ENCODE measurements around the gene TMCC2. TPM values are rescaled to one million over a fixed set of nuclear protein-coding genes. Genes with fewer than 3 reads are reported as not detected.

The TMCC2 gene
- total RNA-seq, 1 experiment from 2014 or later = 2.7 TPM

GRCh38 chr1:205304695-205305070 lies 76.9 kb downstream of the TMCC2 start:
- H3K9me3 ChIP-seq (ENCODE audit: control insufficient read depth in 1 of 2, insufficient read depth in 1 of 2, low read depth in 1 of 2, low read length in 2 of 2) = no peaks in the 10 kb centered on the region
- H3K4me1 ChIP-seq (ENCODE audit: control insufficient read depth in 1 of 2, insufficient read depth in 2 of 2, low read length in 2 of 2) = peaks cover 27 to 36% of the 10 kb centered on the region in 2 experiments
- no peak overlapping the region for H3K4me3 ChIP-seq (replicated peaks in 1 of 2; ENCODE audit: low read depth in 1 of 2, low read length in 2 of 2)
- BruUV-seq (replicated peaks) = no TSS peak
- no peak overlapping the region for H3K27ac ChIP-seq (ENCODE audit: low read depth, low read length)
- no peaks in the 10 kb centered on the region for H3K9me2 ChIP-seq (ENCODE audit: insufficient read depth)
- intact Hi-C loops (cut with micrococcal nuclease) = no loop called here
- H3K9ac ChIP-seq (ENCODE audit: low read length) = no peak overlapping the region
- ChIA-PET CTCF (no interaction called here), RAD21 (ENCODE audit: low non-redundant PET in 1 of 2, low total read pairs in 2 of 2, uncharacterized antibody in 2 of 2, unreplicated experiment in 2 of 2) (no interaction called here), POLR2A (no interaction called here)
- no peak overlapping the region for H2AFZ ChIP-seq (ENCODE audit: low read depth, low read length, poor library complexity, severe bottlenecking)
- H4K20me1 ChIP-seq (ENCODE audit: insufficient read depth) = no peaks in the 10 kb centered on the region
- H3K36me3 ChIP-seq (ENCODE audit: control insufficient read depth in 1 of 2, insufficient read depth in 2 of 2, low read length in 2 of 2) = peaks cover 3 to 11% of the 10 kb centered on the region in 2 experiments; a peak in 2 of 4 replicates
- no peaks in the 10 kb centered on the region for H3K27me3 ChIP-seq (ENCODE audit: insufficient read depth, low read length)
- no peak for DNase-seq (ENCODE audit: low read depth, low spot score)
- H3K79me2 ChIP-seq (ENCODE audit: insufficient read depth, low read length) = no peaks in the 10 kb centered on the region
- TF ChIP-seq EGR1 (IDR thresholded peaks at IDR 0.05; ENCODE audit: low read depth) (no peak), SRF (IDR thresholded peaks at IDR 0.05; ENCODE audit: low read depth) (no peak), ZBTB33 (IDR thresholded peaks at IDR 0.05; ENCODE audit: extremely low read depth, insufficient replicate concordance, low read length) (no peak), POLR2A (IDR thresholded peaks at IDR 0.05; ENCODE audit: borderline replicate concordance, extremely low read depth, insufficient read depth, insufficient read length) (no peak), POLR2AphosphoS5 (IDR thresholded peaks at IDR 0.05; ENCODE audit: low read depth, low read length) (no peak), TCF7L2 (IDR thresholded peaks at IDR 0.05; ENCODE audit: borderline replicate concordance, extremely low read depth, insufficient read depth, insufficient read length) (no peak), ZFX (IDR thresholded peaks at IDR 0.05) (no peak), YY1 (IDR thresholded peaks at IDR 0.05; ENCODE audit: extremely low read depth, insufficient replicate concordance, low read depth, low read length) (no peak), JUND (IDR thresholded peaks at IDR 0.05) (no peak), FOSL1 (IDR thresholded peaks at IDR 0.05; ENCODE audit: low read depth) (no peak), EZH2 (IDR thresholded peaks at IDR 0.05) (no peak), RAD21 (IDR thresholded peaks at IDR 0.05; ENCODE audit: low read depth) (no peak)
- TF ChIP-seq, protein P1, sequence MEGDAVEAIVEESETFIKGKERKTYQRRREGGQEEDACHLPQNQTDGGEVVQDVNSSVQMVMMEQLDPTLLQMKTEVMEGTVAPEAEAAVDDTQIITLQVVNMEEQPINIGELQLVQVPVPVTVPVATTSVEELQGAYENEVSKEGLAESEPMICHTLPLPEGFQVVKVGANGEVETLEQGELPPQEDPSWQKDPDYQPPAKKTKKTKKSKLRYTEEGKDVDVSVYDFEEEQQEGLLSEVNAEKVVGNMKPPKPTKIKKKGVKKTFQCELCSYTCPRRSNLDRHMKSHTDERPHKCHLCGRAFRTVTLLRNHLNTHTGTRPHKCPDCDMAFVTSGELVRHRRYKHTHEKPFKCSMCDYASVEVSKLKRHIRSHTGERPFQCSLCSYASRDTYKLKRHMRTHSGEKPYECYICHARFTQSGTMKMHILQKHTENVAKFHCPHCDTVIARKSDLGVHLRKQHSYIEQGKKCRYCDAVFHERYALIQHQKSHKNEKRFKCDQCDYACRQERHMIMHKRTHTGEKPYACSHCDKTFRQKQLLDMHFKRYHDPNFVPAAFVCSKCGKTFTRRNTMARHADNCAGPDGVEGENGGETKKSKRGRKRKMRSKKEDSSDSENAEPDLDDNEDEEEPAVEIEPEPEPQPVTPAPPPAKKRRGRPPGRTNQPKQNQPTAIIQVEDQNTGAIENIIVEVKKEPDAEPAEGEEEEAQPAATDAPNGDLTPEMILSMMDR (IDR thresholded peaks at IDR 0.05 in 2 of 3, conservative IDR thresholded peaks at IDR 0.05 in 1 of 3; ENCODE audit: borderline replicate concordance in 1 of 3, insufficient read depth in 1 of 3, low read depth in 2 of 3, low read length in 2 of 3) = no peak
- TF ChIP-seq, protein P2, sequence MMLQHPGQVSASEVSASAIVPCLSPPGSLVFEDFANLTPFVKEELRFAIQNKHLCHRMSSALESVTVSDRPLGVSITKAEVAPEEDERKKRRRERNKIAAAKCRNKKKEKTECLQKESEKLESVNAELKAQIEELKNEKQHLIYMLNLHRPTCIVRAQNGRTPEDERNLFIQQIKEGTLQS (IDR thresholded peaks at IDR 0.05) = no peak
- TF ChIP-seq, protein P3, sequence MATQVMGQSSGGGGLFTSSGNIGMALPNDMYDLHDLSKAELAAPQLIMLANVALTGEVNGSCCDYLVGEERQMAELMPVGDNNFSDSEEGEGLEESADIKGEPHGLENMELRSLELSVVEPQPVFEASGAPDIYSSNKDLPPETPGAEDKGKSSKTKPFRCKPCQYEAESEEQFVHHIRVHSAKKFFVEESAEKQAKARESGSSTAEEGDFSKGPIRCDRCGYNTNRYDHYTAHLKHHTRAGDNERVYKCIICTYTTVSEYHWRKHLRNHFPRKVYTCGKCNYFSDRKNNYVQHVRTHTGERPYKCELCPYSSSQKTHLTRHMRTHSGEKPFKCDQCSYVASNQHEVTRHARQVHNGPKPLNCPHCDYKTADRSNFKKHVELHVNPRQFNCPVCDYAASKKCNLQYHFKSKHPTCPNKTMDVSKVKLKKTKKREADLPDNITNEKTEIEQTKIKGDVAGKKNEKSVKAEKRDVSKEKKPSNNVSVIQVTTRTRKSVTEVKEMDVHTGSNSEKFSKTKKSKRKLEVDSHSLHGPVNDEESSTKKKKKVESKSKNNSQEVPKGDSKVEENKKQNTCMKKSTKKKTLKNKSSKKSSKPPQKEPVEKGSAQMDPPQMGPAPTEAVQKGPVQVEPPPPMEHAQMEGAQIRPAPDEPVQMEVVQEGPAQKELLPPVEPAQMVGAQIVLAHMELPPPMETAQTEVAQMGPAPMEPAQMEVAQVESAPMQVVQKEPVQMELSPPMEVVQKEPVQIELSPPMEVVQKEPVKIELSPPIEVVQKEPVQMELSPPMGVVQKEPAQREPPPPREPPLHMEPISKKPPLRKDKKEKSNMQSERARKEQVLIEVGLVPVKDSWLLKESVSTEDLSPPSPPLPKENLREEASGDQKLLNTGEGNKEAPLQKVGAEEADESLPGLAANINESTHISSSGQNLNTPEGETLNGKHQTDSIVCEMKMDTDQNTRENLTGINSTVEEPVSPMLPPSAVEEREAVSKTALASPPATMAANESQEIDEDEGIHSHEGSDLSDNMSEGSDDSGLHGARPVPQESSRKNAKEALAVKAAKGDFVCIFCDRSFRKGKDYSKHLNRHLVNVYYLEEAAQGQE (IDR thresholded peaks at IDR 0.05; ENCODE audit: low read depth) = no peak
- no peak for ATAC-seq
- no peak overlapping the region for H3K4me2 ChIP-seq (ENCODE audit: low read length)
